Gastrocnemius medialis (tissue), 4 donors: ENCODE data around the gene TAS2R43.

ENCODE experiments used
- CTCF ChIP-seq, 5 experiments: fragments of 450-650 bp in 3 of 5; fragments of 200-600 bp in 2 of 5; sonication (generic) in 2 of 5; IDR thresholded peaks in 4 of 5; conservative IDR thresholded peaks in 1 of 5; 1 replicate in 4 of 5; 2 replicates in 1 of 5; pipeline ENCODE4 v1.5.1; 2016 to 2019; ENCODE audit warnings: antibody characterized with exemption in 5 of 5, mild to moderate bottlenecking in 3 of 5, moderate library complexity in 3 of 5
- POLR2A ChIP-seq, 2 donors: fragments of 450-650 bp; IDR thresholded peaks; one replicate each; pipeline ENCODE4 v1.6.1; 2017; ENCODE audit warnings: antibody characterized with exemption in 2 of 2, mild to moderate bottlenecking in 2 of 2, moderate library complexity in 2 of 2

- TF ChIP-seq CTCF (IDR thresholded peaks at IDR 0.05 in 4 of 5, conservative IDR thresholded peaks at IDR 0.05 in 1 of 5) (no peak), POLR2A (IDR thresholded peaks at IDR 0.05) (no peak)
Measured at GRCh38 chr12:11130382-11130781, 38.3 kb upstream of the TAS2R43 start.
